HEK293 (cell line): ENCODE results near the gene VWF.

Experiments
- EGR2 ChIP-seq: fragments of 450-650 bp; formaldehyde crosslinking; IDR thresholded peaks from 2 replicates; pipeline ENCODE4 v1.5.1; 2016; ENCODE audit warnings: low read depth, missing biosample characterization, missing genetic modification characterization
- KLF1 ChIP-seq: fragments of 450-650 bp; formaldehyde crosslinking; IDR thresholded peaks from 2 replicates; pipeline ENCODE4 v1.5.1; 2016; ENCODE audit warnings: missing biosample characterization, missing genetic modification characterization
- SALL2 ChIP-seq: fragments of 450-650 bp; formaldehyde crosslinking; IDR thresholded peaks from 2 replicates; pipeline ENCODE4 v1.5.0; 2017; ENCODE audit warnings: missing biosample characterization, mild to moderate bottlenecking, missing genetic modification characterization, borderline replicate concordance
- TCF7L2 ChIP-seq: IDR thresholded peaks from 2 replicates; pipeline ENCODE4 v1.6.1; 2011; ENCODE audit warnings: low read depth, mild to moderate bottlenecking, inconsistent platforms, low read length, moderate library complexity, borderline replicate concordance
- ZNF266 ChIP-seq: fragments of 450-650 bp; formaldehyde crosslinking; IDR thresholded peaks from 2 replicates; pipeline ENCODE4 v1.5.1; 2016; ENCODE audit warnings: missing biosample characterization, missing genetic modification characterization, low read depth
- ZNF302 ChIP-seq: fragments of 450-650 bp; formaldehyde crosslinking; IDR thresholded peaks from 2 replicates; pipeline ENCODE4 v1.5.1; 2016; ENCODE audit warnings: missing biosample characterization, missing genetic modification characterization, low read depth
- ZNF791 ChIP-seq: fragments of 450-650 bp; formaldehyde crosslinking; IDR thresholded peaks from 2 replicates; pipeline ENCODE4 v1.5.1; 2016; ENCODE audit warnings: missing biosample characterization, missing genetic modification characterization
- TF ChIP-seq, protein P1 (sequence below): fragments of 450-650 bp; formaldehyde crosslinking; IDR thresholded peaks from 2 replicates; pipeline ENCODE4 v1.5.1; 2016; ENCODE audit warnings: missing biosample characterization, missing genetic modification characterization
- TF ChIP-seq, protein P2 (sequence below): fragments of 450-650 bp; formaldehyde crosslinking; IDR thresholded peaks from 2 replicates; pipeline ENCODE4 v1.5.1; 2016; ENCODE audit warnings: missing biosample characterization, missing genetic modification characterization

DNA sequence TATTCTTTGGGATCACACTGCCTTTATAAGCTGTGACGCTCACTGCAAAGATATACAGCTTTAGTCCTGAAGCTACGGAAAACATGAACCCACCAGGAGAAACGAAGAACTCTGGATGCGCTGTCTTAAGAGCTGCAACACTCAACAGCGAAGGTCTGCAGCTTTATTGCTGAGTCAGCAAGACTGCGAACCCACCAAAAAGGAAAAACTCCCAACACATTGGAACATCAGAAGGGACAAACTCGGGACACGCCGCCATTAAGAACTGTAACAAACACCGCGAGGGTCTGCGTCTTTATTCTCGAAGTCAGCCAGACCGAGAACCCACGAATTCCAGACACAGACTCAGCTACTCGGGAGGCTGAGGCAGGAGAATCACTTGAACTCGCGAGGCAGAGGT, 9.2 kb upstream of the VWF start:
- TF ChIP-seq TCF7L2 (no peak), SALL2 (tag by site-specific recombination) (no peak), ZNF266 (no peak), KLF1 (tag by site-specific recombination) (no peak), ZNF302 (tag by site-specific recombination) (no peak), EGR2 (tag by site-specific recombination) (no peak), ZNF791 (tag by site-specific recombination) (no peak)
- TF ChIP-seq, protein P1, sequence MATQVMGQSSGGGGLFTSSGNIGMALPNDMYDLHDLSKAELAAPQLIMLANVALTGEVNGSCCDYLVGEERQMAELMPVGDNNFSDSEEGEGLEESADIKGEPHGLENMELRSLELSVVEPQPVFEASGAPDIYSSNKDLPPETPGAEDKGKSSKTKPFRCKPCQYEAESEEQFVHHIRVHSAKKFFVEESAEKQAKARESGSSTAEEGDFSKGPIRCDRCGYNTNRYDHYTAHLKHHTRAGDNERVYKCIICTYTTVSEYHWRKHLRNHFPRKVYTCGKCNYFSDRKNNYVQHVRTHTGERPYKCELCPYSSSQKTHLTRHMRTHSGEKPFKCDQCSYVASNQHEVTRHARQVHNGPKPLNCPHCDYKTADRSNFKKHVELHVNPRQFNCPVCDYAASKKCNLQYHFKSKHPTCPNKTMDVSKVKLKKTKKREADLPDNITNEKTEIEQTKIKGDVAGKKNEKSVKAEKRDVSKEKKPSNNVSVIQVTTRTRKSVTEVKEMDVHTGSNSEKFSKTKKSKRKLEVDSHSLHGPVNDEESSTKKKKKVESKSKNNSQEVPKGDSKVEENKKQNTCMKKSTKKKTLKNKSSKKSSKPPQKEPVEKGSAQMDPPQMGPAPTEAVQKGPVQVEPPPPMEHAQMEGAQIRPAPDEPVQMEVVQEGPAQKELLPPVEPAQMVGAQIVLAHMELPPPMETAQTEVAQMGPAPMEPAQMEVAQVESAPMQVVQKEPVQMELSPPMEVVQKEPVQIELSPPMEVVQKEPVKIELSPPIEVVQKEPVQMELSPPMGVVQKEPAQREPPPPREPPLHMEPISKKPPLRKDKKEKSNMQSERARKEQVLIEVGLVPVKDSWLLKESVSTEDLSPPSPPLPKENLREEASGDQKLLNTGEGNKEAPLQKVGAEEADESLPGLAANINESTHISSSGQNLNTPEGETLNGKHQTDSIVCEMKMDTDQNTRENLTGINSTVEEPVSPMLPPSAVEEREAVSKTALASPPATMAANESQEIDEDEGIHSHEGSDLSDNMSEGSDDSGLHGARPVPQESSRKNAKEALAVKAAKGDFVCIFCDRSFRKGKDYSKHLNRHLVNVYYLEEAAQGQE (tag by site-specific recombination), result no peak
- TF ChIP-seq, protein P2, sequence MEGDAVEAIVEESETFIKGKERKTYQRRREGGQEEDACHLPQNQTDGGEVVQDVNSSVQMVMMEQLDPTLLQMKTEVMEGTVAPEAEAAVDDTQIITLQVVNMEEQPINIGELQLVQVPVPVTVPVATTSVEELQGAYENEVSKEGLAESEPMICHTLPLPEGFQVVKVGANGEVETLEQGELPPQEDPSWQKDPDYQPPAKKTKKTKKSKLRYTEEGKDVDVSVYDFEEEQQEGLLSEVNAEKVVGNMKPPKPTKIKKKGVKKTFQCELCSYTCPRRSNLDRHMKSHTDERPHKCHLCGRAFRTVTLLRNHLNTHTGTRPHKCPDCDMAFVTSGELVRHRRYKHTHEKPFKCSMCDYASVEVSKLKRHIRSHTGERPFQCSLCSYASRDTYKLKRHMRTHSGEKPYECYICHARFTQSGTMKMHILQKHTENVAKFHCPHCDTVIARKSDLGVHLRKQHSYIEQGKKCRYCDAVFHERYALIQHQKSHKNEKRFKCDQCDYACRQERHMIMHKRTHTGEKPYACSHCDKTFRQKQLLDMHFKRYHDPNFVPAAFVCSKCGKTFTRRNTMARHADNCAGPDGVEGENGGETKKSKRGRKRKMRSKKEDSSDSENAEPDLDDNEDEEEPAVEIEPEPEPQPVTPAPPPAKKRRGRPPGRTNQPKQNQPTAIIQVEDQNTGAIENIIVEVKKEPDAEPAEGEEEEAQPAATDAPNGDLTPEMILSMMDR (tag by site-specific recombination), result no peak
